ENCODE measurements around the gene ZBTB38.

The ZBTB38 gene

GRCh38 chr3:141415953-141416352 is 47.6 kb downstream of the ZBTB38 start:
- H3K4me3 ChIP-seq (ENCODE audit: low read depth, low read length) = no peak overlapping the region
- DNase-seq (ENCODE audit: low read depth) = no peak
- TF ChIP-seq MYC (IDR thresholded peaks at IDR 0.05; ENCODE audit: low read depth, low read length) (no peak), POLR2A (IDR thresholded peaks at IDR 0.05; ENCODE audit: extremely low read depth, insufficient read length) (no peak), MAX (IDR thresholded peaks at IDR 0.05; ENCODE audit: low read depth, low read length) (no peak), CTCF (IDR thresholded peaks at IDR 0.05; ENCODE audit: low read depth, low read length) (no peak)

Data from NB4 (cell line).